C1 segment of cervical spinal cord (tissue), 14 donors: ENCODE data around the gene GALNT2.

Experiments used
- DNase-seq, 14 donors: peaks; one replicate each; lab custom pipeline; 2025; lab: John Stamatoyannopoulos, UW

The GALNT2 gene

GRCh38 chr1:230317823-230318819 lies 251.1 kb downstream of the GALNT2 start:
- DNase-seq, result no peak

GRCh38 chr1:230319014-230319747 lies 252.1 kb downstream of the GALNT2 start:
- DNase-seq, result no peak

- DNase-seq, result no peak
These were observed 253.8 kb downstream of the GALNT2 start for GRCh38 chr1:230320804-230321203.

GRCh38 chr1:230321341-230321740 lies 254.3 kb downstream of the GALNT2 start:
- DNase-seq, result no peak

GRCh38 chr1:230321741-230322420 lies 254.8 kb downstream of the GALNT2 start:
- peak in 1 of 14 donors; percentile 74 for DNase-seq

GRCh38 chr1:230322421-230322756 lies 255.4 kb downstream of the GALNT2 start:
- no peak for DNase-seq

GRCh38 chr1:230322967-230323547 lies 256.0 kb downstream of the GALNT2 start:
- DNase-seq, result no peak

GRCh38 chr1:230323686-230324085 lies 256.6 kb downstream of the GALNT2 start:
- DNase-seq, result no peak

GRCh38 chr1:230326971-230327891 lies 260.2 kb downstream of the GALNT2 start:
- DNase-seq, result no peak

GRCh38 chr1:230327892-230328284 lies 260.9 kb downstream of the GALNT2 start:
- no peak for DNase-seq

- no peak for DNase-seq
These were observed 261.4 kb downstream of the GALNT2 start for GRCh38 chr1:230328342-230329015.

- no peak for DNase-seq
These were observed 263.1 kb downstream of the GALNT2 start for GRCh38 chr1:230330157-230330556.
